GM12891 (cell line): ENCODE results near the gene CDK14.

Experiments used
- PAX5 ChIP-seq: IDR thresholded peaks from 2 replicates; pipeline ENCODE4 v1.6.1; 2011; ENCODE audit warnings: low read length, moderate library complexity, mild to moderate bottlenecking; ENCODE audit not compliant: insufficient read depth, severe bottlenecking
- POLR2A ChIP-seq: IDR thresholded peaks from 2 replicates; pipeline ENCODE4 v1.6.1; 2011; ENCODE audit warnings: low read depth, low read length, control low read depth
- POLR2AphosphoS5 ChIP-seq: IDR thresholded peaks from 2 replicates; pipeline ENCODE4 v1.6.1; 2011; ENCODE audit warnings: low read depth, low read length, control low read depth
- SPI1 ChIP-seq: IDR thresholded peaks from 2 replicates; pipeline ENCODE4 v1.6.1; 2011; ENCODE audit warnings: low read depth, low read length, control low read depth
- TAF1 ChIP-seq: IDR thresholded peaks from 2 replicates; pipeline ENCODE4 v1.6.1; 2011; ENCODE audit warnings: low read depth, low read length, control low read depth

GRCh38 chr7:91029688-91030087 is 433.6 kb downstream of the CDK14 start:
- TF ChIP-seq POLR2A (no peak), TAF1 (no peak), POLR2AphosphoS5 (no peak), PAX5 (no peak), SPI1 (peak; percentile 32; the same call in 1 of the 2 replicates)
